ENCODE measurements around the gene FGF4. TPM values are rescaled to one million over a fixed set of nuclear protein-coding genes. Genes with fewer than 3 reads are reported as not detected.

Gene FGF4
- total RNA-seq, 4 donors from 2014 or later = not detected

- 85% methylated on average over 11 of the region's 17 CpGs; no CpG with 5 or more reads in 1 of the 2 donors for WGBS, 2 donors (ENCODE audit: low coverage in 1 of 2)
- Histone ChIP-seq H3K27me3 (peaks cover 73% of the 10 kb centered on the region), H3K36me3 (no peaks in the 10 kb centered on the region), H3K27ac (no peak overlapping the region), H3K9me3 (no peaks in the 10 kb centered on the region), H3K4me3 (no peak overlapping the region), H3K4me1 (peaks cover 0 to 10% (median 4%) of the 10 kb centered on the region in 4 donors)
- DNase-seq = no peak
- TF ChIP-seq EP300 (IDR thresholded peaks at IDR 0.05; ENCODE audit: low read depth) (no peak), POLR2AphosphoS5 (IDR thresholded peaks at IDR 0.05) (no peak), POLR2A (IDR thresholded peaks at IDR 0.05) (no peak)
- TF ChIP-seq, protein P1, sequence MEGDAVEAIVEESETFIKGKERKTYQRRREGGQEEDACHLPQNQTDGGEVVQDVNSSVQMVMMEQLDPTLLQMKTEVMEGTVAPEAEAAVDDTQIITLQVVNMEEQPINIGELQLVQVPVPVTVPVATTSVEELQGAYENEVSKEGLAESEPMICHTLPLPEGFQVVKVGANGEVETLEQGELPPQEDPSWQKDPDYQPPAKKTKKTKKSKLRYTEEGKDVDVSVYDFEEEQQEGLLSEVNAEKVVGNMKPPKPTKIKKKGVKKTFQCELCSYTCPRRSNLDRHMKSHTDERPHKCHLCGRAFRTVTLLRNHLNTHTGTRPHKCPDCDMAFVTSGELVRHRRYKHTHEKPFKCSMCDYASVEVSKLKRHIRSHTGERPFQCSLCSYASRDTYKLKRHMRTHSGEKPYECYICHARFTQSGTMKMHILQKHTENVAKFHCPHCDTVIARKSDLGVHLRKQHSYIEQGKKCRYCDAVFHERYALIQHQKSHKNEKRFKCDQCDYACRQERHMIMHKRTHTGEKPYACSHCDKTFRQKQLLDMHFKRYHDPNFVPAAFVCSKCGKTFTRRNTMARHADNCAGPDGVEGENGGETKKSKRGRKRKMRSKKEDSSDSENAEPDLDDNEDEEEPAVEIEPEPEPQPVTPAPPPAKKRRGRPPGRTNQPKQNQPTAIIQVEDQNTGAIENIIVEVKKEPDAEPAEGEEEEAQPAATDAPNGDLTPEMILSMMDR (IDR thresholded peaks at IDR 0.05) = no peak
- in situ Hi-C loops (cut with MboI; ENCODE audit: low pct_ligation_motif_present in 1 of 4, low pct_unique_long_range_greater_than_20kb in 1 of 4, low sequenced_read_pairs in 3 of 4) = no loop called here
- intact Hi-C loops (cut with DNase I; ENCODE audit: low total_unique reads) = no loop called here
These were observed 46.4 kb upstream of the FGF4 start for GRCh38 chr11:69821511-69822040.

DNA sequence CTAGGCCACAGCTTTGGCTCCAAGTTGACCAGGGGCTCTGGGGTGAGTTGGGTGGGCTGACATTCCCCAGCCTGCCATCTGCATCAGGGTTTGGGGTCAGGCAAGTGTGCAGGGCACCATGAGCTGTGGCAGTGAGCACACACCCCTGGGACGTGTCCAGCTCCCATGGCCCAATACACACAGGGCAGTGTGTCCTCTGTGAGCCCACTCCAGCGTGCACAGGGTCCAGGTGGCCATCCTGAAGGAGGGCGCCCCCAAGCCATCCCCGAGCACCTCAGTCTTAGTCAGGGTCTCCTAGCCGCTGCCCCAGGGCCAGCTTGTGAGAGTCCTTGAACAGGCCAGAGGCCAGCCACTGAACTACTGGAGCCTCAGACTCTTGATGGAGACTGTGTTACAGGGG, 45.3 kb upstream of the FGF4 start:
- Histone ChIP-seq H3K36me3 (no peaks in the 10 kb centered on the region), H3K9me3 (no peaks in the 10 kb centered on the region), H3K27ac (no peak overlapping the region), H3K27me3 (peaks cover 80% of the 10 kb centered on the region), H3K4me1 (peaks cover 0 to 10% (median 4%) of the 10 kb centered on the region in 4 donors), H3K4me3 (no peak overlapping the region)
- TF ChIP-seq, protein P1 (IDR thresholded peaks at IDR 0.05) = no peak
- TF ChIP-seq EP300 (IDR thresholded peaks at IDR 0.05; ENCODE audit: low read depth) (no peak), POLR2A (IDR thresholded peaks at IDR 0.05) (no peak), POLR2AphosphoS5 (IDR thresholded peaks at IDR 0.05) (no peak)
- intact Hi-C loops (cut with DNase I; ENCODE audit: low total_unique reads) = no loop called here
- no peak for DNase-seq
- in situ Hi-C loops (cut with MboI; ENCODE audit: low pct_ligation_motif_present in 1 of 4, low pct_unique_long_range_greater_than_20kb in 1 of 4, low sequenced_read_pairs in 3 of 4) = no loop called here
- WGBS, 2 donors (ENCODE audit: low coverage in 1 of 2) = 80% methylated on average over 1 of the region's 5 CpGs; no CpG with 5 or more reads in 1 of the 2 donors

DNA sequence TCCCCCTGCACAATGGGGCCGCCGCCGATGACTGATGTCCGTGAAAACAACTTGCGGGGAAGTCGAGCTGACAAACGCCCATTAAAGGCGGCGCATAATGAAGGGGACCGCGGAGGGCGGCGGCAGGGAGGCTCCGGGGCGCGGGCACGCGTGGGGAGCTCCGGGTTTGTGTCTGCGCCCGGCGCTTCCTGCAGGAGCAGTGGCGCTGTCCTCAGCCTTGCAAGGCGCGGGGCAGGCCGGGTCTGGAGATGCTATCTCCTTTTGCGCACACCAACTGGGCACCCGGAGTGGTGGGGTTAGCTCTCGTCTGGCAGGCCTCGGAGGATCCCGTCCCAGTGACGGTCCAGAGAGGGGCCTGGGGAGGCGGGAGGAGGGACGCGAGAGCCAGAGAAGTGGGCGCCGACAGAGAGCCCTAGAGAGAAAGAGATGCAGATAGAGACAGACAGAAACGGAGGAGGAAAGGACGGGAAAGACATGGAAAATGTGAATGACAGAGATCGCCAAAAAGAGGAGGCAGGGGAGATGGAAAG, 44.5 kb upstream of the FGF4 start:
- Histone ChIP-seq H3K27ac (no peak overlapping the region), H3K4me3 (no peak overlapping the region), H3K36me3 (no peaks in the 10 kb centered on the region), H3K4me1 (peaks cover 0 to 8% (median 4%) of the 10 kb centered on the region in 4 donors), H3K27me3 (peaks cover 83% of the 10 kb centered on the region), H3K9me3 (no peaks in the 10 kb centered on the region)
- no peak for TF ChIP-seq POLR2AphosphoS5 (IDR thresholded peaks at IDR 0.05)
- TF ChIP-seq, protein P1 (IDR thresholded peaks at IDR 0.05) = no peak
- no peak for TF ChIP-seq EP300 (IDR thresholded peaks at IDR 0.05; ENCODE audit: low read depth)
- no peak for TF ChIP-seq POLR2A (IDR thresholded peaks at IDR 0.05)
- intact Hi-C loops (cut with DNase I; ENCODE audit: low total_unique reads) = no loop called here
- WGBS, 2 donors (ENCODE audit: low coverage in 1 of 2) = 18% methylated on average over 39 of the region's 40 CpGs; no CpG with 5 or more reads in 1 of the 2 donors
- DNase-seq = no peak
- in situ Hi-C loops (cut with MboI; ENCODE audit: low pct_ligation_motif_present in 1 of 4, low pct_unique_long_range_greater_than_20kb in 1 of 4, low sequenced_read_pairs in 3 of 4) = no loop called here

- no peaks in the 10 kb centered on the region for H3K36me3 ChIP-seq
- no peak within 1 kb of the TSS for H3K4me3 ChIP-seq
- in situ Hi-C loops (cut with MboI; ENCODE audit: low pct_ligation_motif_present in 1 of 4, low pct_unique_long_range_greater_than_20kb in 1 of 4, low sequenced_read_pairs in 3 of 4) = no loop called here
- H3K27ac ChIP-seq = no peak within 1 kb of the TSS
- no peak for DNase-seq
- peaks cover 0 to 8% (median 4%) of the 10 kb centered on the region in 4 donors for H3K4me1 ChIP-seq
- WGBS, 2 donors (ENCODE audit: low coverage in 1 of 2) = 2 to 18% methylated on average over 9 to 39 of the region's 105 CpGs
- TF ChIP-seq, protein P1 (IDR thresholded peaks at IDR 0.05) = no peak
- no peak for TF ChIP-seq POLR2A (IDR thresholded peaks at IDR 0.05)
- no peak for TF ChIP-seq EP300 (IDR thresholded peaks at IDR 0.05; ENCODE audit: low read depth)
- TF ChIP-seq POLR2AphosphoS5 (IDR thresholded peaks at IDR 0.05) = no peak
- H3K27me3 ChIP-seq = peaks cover 90% of the 10 kb centered on the region
- intact Hi-C loops (cut with DNase I; ENCODE audit: low total_unique reads) = no loop called here
- no peaks in the 10 kb centered on the region for H3K9me3 ChIP-seq
These were observed 43.7 kb upstream of the FGF4 start, which contains the start of gene FGF3 for GRCh38 chr11:69818603-69819441. FGF3 (minus strand) TSS chr11:69819416; CDS start chr11:69818933, 483 bp downstream.

All from transverse colon (tissue), 4 donors.